CD4-positive, alpha-beta T cell treated with Interleukin-15 for 4 hours (primary cell): ENCODE results near the gene TELO2.

Experiments used
- DNase-seq: peaks from one replicate; pipeline ENCODE4 v3.0.0-alpha.2; 2020; ENCODE audit warnings: low spot score

Gene TELO2

GRCh38 chr16:1518626-1519135 lies 25.5 kb downstream of the TELO2 start:
- DNase-seq, result no peak

DNA sequence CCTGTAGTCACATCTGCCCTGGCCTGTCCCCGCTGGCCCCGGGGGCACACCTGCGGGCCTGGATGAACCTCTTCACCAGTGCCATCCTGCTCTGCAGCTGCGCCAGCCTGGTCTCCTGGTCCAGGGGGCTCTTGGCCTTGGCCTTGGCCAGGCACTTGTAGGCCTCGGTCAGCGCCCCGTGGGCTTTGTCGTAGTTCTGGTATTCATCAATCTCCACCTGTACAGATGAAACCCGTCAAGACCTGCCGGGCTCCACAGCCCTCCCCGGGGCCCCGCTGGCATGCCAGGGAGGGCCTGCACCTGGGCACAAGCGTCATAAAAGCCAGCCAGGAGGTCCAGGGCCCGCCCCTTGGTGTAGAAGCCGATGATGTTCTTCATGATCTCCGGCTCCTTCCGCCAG lies 26.7 kb downstream of the TELO2 start:
- DNase-seq, result no peak

DNA sequence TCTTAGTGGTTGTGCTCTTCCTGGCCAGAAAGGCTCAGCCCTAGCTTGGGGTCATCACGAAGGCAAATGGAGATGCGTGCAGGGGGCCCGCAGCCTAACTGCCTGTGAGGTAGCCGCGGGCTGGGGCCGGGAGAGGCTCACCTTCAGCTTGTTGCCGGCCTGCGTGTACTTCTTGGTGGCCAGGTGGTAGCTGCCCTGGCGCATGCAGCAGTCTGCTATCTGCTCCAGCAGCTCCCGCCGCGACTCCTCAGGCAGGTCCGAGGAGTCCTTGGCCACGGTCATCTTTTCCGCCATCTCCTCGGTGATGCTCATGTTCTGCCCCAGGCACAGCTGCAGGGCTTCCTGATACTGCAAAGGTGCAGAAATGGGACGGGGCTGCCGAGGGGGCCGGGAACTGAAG lies 27.3 kb downstream of the TELO2 start:
- DNase-seq, result no peak

GRCh38 chr16:1523581-1524245 lies 30.6 kb downstream of the TELO2 start:
- no peak for DNase-seq

DNA sequence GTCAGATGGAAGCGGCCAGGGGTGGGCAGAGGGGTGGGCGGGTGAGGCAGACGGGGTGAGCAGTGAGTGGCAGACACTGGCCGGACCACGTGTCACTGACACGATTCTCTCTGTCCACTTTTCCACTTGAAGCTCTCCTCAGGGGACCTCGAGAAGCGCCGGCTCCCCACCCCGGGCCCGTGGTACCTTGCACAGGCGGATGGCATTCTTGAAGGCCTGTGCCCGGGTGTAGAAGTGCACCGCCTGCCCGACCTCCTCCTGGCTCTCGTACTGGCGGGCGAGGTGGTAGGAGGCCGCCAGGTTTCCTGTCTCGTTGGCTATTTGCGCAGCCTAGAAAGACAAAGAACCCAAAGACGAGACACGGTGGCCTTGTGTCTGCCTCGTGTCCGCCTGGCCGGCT lies 31.2 kb downstream of the TELO2 start:
- no peak for DNase-seq

GRCh38 chr16:1525871-1526607 lies 32.9 kb downstream of the TELO2 start:
- DNase-seq, result peak; percentile 32

DNA sequence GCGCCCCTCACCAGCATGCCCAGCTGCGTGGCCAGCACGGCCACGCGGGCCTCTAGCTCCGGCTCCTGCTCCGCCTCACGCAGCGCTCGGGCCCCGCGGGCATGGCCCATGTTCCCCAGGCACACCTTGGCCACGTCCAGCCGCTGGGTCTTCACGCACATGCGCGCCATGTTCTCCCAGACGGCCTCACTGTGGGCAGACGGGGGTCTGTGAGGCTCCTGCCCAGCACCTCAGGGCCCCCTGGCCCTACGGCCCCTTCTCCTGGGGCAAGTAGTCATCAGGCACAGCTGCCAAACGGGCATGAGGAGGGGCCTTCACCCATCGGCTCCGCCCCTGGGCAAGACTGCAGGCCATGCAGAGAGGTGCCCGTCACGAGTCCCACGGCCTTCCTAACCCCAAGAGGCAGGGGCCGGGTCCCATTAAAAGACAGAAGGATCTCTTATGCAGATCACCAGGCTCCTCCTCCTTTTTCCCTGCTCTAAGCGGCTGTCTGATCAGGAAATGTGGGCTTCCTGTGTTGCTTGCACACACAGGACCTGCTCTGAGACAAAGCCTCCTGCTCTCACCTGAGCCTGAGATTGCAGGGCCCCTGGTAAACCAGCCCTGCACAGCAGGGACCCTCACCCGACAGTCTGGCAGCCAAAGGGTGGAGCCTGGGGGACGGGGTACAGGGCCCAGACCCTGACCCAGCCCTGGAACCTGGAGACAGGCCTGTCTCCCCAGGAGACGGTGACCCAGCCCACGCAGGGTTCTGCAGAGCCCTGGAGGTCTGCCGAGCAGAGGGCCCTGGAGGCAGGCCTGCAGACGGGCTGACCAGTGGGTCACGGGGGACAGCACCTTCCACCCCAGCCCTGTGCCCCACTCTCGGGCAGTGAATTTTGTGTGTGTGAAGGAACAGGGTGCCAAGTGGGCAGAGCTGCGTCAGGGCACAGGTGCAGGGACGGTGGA lies 33.7 kb downstream of the TELO2 start:
- DNase-seq, result peak; percentile 19

DNA sequence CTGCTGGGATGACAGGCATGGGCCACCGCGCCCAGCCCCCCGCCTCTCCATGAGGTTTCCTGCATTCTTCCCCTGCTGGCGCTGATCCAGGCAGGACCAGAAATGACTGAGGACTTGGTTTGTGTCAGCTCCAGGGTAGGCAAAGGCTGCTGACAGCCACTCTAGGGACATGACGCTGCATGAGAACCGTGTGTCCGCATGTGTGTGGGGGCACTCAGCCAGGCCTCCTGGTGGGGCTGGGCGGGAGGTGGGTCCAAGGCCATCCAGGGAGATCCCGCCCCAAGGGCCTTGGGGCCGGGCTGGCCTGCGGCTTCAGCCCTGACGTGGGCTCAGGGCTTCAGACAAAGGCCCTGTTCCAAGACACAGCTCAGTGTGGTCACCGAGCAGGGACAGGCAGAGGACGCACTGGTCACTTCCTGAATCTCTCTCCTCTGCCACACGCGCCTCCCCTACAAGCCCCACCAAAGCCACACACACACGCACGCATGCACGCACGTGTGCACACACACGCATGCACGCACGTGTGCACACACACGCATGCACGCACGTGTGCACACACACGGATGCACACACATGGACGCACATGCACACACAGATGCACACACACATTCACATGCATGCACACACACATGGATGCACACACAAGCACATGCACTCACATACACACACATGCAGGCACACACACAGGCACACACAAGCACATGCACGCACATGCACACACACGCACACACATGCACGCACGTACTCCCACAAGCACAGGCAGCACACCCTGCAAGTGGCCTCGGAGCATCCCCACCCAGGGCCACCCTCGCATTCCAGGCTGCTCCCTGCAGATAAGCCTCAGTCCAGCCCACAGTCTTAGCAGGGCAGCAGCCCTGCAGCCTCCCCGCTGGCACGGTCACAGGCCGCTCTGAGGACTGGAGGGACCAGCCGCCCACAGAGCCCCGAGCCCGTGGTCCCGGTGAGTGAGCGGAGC lies 35.0 kb downstream of the TELO2 start:
- DNase-seq, result no peak

GRCh38 chr16:1528921-1529537 lies 35.9 kb downstream of the TELO2 start:
- DNase-seq, result no peak

GRCh38 chr16:1530349-1530882 lies 37.3 kb downstream of the TELO2 start:
- DNase-seq, result no peak

DNA sequence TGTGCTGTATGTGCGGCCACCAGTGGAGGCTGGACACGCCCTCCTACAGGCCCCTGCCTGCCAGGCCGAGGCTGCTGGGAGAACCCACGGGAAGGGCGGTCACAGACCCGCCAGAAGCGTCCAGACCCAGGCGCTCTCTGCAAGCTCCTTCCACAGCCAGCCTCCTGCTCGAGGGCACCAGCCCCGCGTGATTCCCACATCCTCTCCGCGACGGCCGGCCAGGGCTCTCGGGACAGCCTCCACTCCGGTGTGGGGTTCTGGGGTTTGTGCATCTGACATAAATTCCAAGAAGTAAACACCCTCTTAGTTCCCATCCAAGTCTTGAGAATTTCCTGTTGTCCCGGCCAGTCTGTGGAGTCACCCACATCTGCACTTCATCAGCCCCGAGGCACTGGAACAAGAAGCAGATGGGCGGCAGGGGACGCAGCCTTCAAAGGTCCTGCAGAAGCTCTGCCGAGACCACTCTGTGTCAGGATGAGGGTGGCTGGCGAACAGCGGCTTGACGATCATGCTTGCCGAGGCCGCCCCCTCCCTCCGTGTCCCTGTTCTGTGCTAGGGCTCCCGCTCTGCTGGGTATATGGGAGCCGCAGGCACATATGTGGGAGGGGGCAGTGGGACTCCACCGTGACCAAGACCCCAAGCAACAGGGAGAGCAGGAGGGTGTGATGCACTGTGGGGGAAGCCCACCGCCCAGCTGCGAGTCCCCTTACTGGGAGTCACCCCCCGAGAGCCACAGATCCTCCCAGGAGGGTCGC lies 37.9 kb downstream of the TELO2 start:
- no peak for DNase-seq

DNA sequence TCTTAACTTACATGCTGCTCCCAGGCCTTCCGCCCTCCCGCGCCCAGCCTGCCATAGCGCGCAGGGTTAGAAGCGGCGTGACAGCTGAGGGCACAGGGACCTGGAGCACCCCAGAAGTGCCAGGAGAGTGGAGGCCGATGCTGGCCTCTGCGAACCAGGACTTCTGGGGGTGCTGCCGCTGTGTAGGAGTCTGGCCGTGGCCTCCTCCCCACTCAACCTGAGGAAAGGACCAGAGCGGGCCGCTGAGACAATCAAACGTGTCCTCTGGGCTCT lies 38.4 kb downstream of the TELO2 start:
- no peak for DNase-seq

DNA sequence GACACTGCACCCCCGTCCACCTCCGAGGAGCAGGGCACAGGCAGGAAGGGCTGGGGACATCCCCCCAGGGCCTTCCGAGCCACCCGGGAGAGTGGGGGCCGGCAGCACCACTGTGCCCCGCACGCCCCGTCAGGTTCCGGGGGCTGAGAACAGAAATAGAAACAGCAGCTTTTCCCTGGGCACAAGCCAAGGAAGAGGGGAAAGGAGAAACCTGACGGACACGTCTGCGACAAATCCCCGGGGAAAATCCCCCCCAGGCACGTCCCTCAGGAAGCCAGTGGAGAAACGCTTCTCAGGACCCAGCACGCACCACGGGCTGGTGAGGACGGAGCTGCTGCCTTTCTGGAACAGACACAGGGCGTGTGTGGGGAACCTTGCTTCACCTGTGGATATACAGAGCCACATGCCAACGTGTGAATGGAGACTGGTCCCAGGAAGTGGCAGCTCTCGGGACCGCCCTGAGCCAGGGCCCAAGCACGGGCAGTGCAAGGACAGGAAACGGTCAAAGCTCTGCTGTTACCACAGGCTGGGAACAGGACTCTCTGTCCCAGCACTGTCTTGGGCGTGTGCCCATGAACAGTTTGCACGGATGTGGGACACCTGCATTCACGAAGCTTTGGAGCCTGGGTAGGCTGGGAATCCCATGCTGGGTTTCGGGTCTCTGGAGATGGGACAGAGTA lies 39.1 kb downstream of the TELO2 start:
- DNase-seq, result no peak

DNA sequence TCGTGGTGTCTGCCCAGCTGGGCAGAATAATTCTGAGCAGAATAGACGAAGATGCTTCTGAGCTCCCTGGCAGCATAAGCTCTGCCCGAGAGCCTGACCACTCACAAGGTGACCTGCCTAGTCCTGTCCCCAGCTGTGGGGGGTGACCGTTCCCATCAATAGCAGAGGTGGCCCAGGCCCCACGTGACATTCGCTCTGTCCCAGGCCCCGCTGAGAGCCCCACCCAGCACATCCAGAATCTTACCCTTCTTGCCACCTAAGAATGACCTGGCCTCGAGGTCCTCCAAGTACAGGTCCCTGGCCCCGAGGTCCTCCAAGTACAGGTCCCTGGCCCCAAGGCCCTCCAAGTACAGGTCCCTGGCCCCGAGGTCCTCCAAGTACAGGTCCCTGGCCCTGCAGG lies 39.6 kb downstream of the TELO2 start:
- no peak for DNase-seq

GRCh38 chr16:1533443-1533951 lies 40.3 kb downstream of the TELO2 start, which contains the start of gene TMEM204:
Gene TMEM204, plus strand, starts transcription at chr16:1533666. Its CDS starts 610 bp downstream, at chr16:1534276.
- peak; percentile 47 for DNase-seq

DNA sequence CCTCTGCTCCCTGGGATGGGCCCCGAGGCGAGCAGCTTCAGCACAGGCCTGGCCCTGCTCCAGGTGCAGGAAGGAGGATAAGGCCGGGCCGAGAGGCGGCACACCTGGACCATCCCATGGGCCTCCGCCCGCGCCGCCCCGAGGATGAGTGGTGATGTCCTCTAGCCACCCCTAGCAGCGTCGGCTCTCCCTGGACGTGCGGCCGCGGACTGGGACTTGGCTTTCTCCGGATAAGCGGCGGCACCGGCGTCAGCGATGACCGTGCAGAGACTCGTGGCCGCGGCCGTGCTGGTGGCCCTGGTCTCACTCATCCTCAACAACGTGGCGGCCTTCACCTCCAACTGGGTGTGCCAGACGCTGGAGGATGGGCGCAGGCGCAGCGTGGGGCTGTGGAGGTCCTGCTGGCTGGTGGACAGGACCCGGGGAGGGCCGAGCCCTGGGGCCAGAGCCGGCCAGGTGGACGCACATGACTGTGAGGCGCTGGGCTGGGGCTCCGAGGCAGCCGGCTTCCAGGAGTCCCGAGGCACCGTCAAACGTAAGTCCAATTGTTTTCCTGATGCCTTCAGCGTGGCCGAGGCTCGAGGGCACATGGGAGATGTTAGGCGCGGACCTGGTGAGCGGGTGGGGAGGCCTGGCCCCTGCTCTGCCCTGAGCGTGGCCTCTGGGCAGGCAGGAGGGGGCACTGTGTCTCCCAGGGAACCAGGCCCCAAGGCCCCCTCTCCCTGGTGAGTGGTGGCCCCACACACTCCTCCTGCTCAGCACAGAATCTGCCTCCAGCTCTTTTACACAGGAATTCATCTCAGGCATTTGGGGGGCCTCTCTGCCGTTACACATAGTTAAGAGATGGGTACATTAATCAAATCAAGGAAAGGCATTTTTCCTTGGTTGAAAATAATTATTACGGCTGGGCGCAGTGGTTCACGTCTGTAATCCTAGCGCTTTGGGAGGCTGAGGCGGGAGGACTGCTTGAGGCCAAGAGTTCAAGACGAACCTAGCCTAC lies 41.2 kb downstream of the TELO2 start:
- DNase-seq, result peak; percentile 4

- DNase-seq, result peak; percentile 25
Measured at GRCh38 chr16:1535391-1536291, 42.5 kb downstream of the TELO2 start.
